Gastrocnemius medialis (tissue), 4 donors: Measurements from ENCODE around the gene NFX1.
"Not testable (repeated sequence)": the region's sequence is repeated elsewhere in the genome, so short reads cannot be mapped to it uniquely, and the experiment has no call there.

Experiments
- POLR2A ChIP-seq, 2 donors: fragments of 450-650 bp; IDR thresholded peaks; one replicate each; pipeline ENCODE4 v1.6.1; 2017; ENCODE audit warnings: antibody characterized with exemption in 2 of 2, mild to moderate bottlenecking in 2 of 2, moderate library complexity in 2 of 2
- TF ChIP-seq, protein P1 (sequence below), 5 experiments: fragments of 450-650 bp in 3 of 5; fragments of 200-600 bp in 2 of 5; sonication (generic) in 2 of 5; IDR thresholded peaks in 4 of 5; conservative IDR thresholded peaks in 1 of 5; 1 replicate in 4 of 5; 2 replicates in 1 of 5; pipeline ENCODE4 v1.5.1; 2016 to 2019; ENCODE audit warnings: antibody characterized with exemption in 5 of 5, mild to moderate bottlenecking in 3 of 5, moderate library complexity in 3 of 5

DNA sequence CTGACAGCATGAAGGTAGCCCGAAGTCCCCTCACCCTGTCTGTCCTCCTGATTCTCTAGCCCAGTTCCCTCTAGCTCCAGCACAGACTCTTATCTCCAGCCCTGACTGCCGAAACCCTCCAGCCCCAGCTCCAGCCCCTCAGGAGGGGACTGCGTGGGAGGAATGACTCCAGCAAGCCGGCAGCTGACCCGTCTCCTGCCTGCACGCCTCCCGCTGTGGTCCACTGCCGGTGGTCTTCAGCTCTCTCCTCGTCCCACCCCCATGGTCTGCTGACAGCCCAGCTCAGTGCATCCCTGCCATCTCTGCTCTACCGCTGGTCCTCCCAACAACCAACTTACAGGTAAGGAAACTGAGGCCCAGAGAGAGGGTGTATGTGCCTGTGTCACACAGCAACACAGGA lies 111.5 kb downstream of the NFX1 start:
- TF ChIP-seq, protein P1, sequence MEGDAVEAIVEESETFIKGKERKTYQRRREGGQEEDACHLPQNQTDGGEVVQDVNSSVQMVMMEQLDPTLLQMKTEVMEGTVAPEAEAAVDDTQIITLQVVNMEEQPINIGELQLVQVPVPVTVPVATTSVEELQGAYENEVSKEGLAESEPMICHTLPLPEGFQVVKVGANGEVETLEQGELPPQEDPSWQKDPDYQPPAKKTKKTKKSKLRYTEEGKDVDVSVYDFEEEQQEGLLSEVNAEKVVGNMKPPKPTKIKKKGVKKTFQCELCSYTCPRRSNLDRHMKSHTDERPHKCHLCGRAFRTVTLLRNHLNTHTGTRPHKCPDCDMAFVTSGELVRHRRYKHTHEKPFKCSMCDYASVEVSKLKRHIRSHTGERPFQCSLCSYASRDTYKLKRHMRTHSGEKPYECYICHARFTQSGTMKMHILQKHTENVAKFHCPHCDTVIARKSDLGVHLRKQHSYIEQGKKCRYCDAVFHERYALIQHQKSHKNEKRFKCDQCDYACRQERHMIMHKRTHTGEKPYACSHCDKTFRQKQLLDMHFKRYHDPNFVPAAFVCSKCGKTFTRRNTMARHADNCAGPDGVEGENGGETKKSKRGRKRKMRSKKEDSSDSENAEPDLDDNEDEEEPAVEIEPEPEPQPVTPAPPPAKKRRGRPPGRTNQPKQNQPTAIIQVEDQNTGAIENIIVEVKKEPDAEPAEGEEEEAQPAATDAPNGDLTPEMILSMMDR (IDR thresholded peaks at IDR 0.05 in 4 of 5, conservative IDR thresholded peaks at IDR 0.05 in 1 of 5): not testable (repeated sequence)
- TF ChIP-seq POLR2A (IDR thresholded peaks at IDR 0.05): not testable (repeated sequence)
